Esophagus squamous epithelium (tissue), 5 donors: ENCODE results near the gene ALDH5A1. TPM values are rescaled to one million over a fixed set of nuclear protein-coding genes. Genes with fewer than 3 reads are reported as not detected.

ENCODE experiments used
- DNase-seq: peaks from one replicate; lab custom pipeline; 2025; lab: John Stamatoyannopoulos, UW
- H3K27ac ChIP-seq, 4 donors: fragments of 200-600 bp; sonication (generic); one replicate each; pipeline ENCODE4 v1.5.1; 2016 to 2019; ENCODE audit warnings: mild to moderate bottlenecking in 1 of 4
- H3K27me3 ChIP-seq, 4 donors: fragments of 200-600 bp; sonication (generic); 1 replicate in 3 of 4; 2 replicates in 1 of 4; pipeline versions ENCODE4 v1.5.1 to v1.6.0; 2017 to 2021; ENCODE audit warnings: antibody characterized with exemption in 1 of 4
- H3K36me3 ChIP-seq, 3 donors: fragments of 200-600 bp; sonication (generic); one replicate each; pipeline ENCODE4 v1.5.1; 2016 to 2019
- H3K4me1 ChIP-seq, 3 donors: fragments of 200-600 bp; sonication (generic); one replicate each; pipeline ENCODE4 v1.5.1; 2017 to 2019
- H3K4me3 ChIP-seq, 4 donors: fragments of 200-600 bp; sonication (generic); 1 replicate in 3 of 4; 2 replicates in 1 of 4; pipeline ENCODE4 v1.5.1; 2016 to 2019; ENCODE audit warnings: mild to moderate bottlenecking in 2 of 4, moderate library complexity in 1 of 4
- H3K9me3 ChIP-seq, 3 donors: fragments of 200-600 bp; sonication (generic); one replicate each; pipeline ENCODE4 v1.5.1; 2016 to 2019
- POLR2A ChIP-seq, 4 donors: fragments of 450-650 bp; IDR thresholded peaks; one replicate each; pipeline ENCODE4 v1.6.1; 2017; ENCODE audit warnings: antibody characterized with exemption in 4 of 4, mild to moderate bottlenecking in 4 of 4, moderate library complexity in 3 of 4
- WGBS, 2 donors: methylation state at CpG; one replicate each; pipeline ENCODE4 v1.1.5; 2018; 5-methylcytosine and 5-hydroxymethylcytosine counted together
- intact Hi-C: fragments of 100-400 bp; cut with DNase I; formaldehyde crosslinking; loops from one replicate; pipeline ENCODE4 v1.15.0; 2022
- total RNA-seq, 4 donors: library from RNA; depleted of rRNA; stranded (reverse); fragments of >200 nt; gene quantifications; one replicate each; pipeline ENCODE4 v1.1.0, GENCODE V29; 2016
- TF ChIP-seq, protein P1 (sequence below), 6 experiments: fragments of 450-650 bp in 4 of 6; fragments of 200-600 bp in 2 of 6; sonication (generic) in 2 of 6; IDR thresholded peaks; one replicate each; pipeline ENCODE4 v1.5.1; 2016 to 2019; ENCODE audit warnings: antibody characterized with exemption in 6 of 6, mild to moderate bottlenecking in 4 of 6, moderate library complexity in 4 of 6
- donor health status: DM: yes; HTN: yes; CAD: no.

Gene ALDH5A1
- total RNA-seq, 4 donors from 2014 or later, result 4.0 to 9.6 (median 6.0) TPM

DNA sequence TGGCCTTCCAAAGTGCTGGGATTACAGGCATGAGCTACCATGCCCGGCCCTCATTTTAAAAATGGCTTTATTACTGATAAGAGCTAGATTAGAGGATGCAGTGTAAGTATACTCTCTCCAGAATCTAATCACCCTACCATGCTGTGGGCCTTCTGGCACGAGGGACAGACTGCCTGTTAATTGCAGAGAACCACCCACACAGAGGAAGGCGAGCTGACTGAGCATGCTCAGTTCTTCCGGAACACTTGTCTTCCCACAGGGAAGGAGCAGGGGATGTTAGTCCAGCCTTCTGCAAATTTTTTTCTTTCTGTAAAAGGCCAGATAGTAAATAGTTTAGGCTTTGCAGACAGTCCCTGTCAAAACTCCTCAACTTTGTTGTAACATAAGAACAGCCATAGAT lies 48.9 kb downstream of the ALDH5A1 start:
- Histone ChIP-seq H3K27me3 (peaks cover 0 to 13% (median 0%) of the 10 kb centered on the region in 4 donors), H3K27ac (no peak overlapping the region), H3K4me1 (no peaks in the 10 kb centered on the region), H3K36me3 (no peaks in the 10 kb centered on the region), H3K4me3 (no peak overlapping the region), H3K9me3 (no peaks in the 10 kb centered on the region)
- intact Hi-C loops, result no loop called here
- TF ChIP-seq POLR2A (IDR thresholded peaks at IDR 0.05), result no peak
- TF ChIP-seq, protein P1, sequence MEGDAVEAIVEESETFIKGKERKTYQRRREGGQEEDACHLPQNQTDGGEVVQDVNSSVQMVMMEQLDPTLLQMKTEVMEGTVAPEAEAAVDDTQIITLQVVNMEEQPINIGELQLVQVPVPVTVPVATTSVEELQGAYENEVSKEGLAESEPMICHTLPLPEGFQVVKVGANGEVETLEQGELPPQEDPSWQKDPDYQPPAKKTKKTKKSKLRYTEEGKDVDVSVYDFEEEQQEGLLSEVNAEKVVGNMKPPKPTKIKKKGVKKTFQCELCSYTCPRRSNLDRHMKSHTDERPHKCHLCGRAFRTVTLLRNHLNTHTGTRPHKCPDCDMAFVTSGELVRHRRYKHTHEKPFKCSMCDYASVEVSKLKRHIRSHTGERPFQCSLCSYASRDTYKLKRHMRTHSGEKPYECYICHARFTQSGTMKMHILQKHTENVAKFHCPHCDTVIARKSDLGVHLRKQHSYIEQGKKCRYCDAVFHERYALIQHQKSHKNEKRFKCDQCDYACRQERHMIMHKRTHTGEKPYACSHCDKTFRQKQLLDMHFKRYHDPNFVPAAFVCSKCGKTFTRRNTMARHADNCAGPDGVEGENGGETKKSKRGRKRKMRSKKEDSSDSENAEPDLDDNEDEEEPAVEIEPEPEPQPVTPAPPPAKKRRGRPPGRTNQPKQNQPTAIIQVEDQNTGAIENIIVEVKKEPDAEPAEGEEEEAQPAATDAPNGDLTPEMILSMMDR (IDR thresholded peaks at IDR 0.05), result no peak
- 70 to 79% methylated on average over 3 to 4 of the region's 4 CpGs for WGBS, 2 donors
- DNase-seq, result no peak

DNA sequence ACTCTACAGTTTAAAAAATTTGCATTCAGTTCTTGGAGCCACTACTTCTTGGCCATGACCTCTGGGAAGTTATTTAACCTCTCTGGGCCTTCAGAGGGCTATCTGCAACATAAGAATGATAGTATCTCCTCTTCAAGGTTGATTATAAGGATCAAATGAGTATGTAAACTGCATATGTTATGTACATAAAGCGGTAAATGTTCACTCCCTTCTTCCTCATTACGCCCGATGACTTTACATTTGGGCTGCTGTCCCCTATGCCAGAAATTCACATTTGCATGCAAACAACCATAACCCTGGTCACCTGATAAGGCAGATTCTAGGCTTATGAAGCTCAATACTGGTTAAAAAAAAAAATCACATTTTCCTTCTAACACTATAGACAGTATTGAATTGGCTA lies 50.4 kb downstream of the ALDH5A1 start:
- 95 to 98% methylated on average over 3 of the region's 3 CpGs for WGBS, 2 donors
- H3K27me3 ChIP-seq, result peaks cover 0 to 13% (median 0%) of the 10 kb centered on the region in 4 donors
- no peaks in the 10 kb centered on the region for H3K9me3 ChIP-seq
- H3K4me3 ChIP-seq, result no peak overlapping the region
- no peak for DNase-seq
- intact Hi-C loops, result no loop called here
- H3K27ac ChIP-seq, result no peak overlapping the region
- TF ChIP-seq, protein P1 (IDR thresholded peaks at IDR 0.05), result no peak
- TF ChIP-seq POLR2A (IDR thresholded peaks at IDR 0.05), result no peak
- H3K4me1 ChIP-seq, result no peaks in the 10 kb centered on the region
- no peaks in the 10 kb centered on the region for H3K36me3 ChIP-seq

DNA sequence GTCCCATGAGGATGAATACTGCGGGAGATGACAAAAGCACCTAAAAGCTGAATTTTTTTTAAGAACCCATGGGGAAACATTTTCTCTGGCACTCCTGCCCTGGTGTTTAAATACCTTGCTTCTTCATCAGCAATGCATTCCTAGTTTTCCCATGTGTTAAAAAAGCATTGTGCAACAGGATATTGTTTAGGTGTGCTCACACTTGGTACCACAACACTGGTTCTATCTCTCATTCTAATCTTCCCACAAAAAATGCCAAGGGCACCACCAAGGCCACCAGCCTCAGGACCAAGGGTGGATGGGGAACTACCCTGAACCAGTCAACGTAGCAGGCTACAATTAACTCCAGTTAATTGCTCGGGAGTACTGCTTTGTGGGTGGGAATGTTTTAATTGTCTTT lies 50.9 kb downstream of the ALDH5A1 start:
- Histone ChIP-seq H3K4me1 (no peaks in the 10 kb centered on the region), H3K36me3 (no peaks in the 10 kb centered on the region), H3K27ac (no peak overlapping the region), H3K27me3 (peaks cover 0 to 13% (median 0%) of the 10 kb centered on the region in 4 donors), H3K9me3 (no peaks in the 10 kb centered on the region), H3K4me3 (no peak overlapping the region)
- WGBS, 2 donors, result 78 to 87% methylated on average over 3 of the region's 3 CpGs
- intact Hi-C loops, result no loop called here
- no peak for TF ChIP-seq POLR2A (IDR thresholded peaks at IDR 0.05)
- TF ChIP-seq, protein P1 (IDR thresholded peaks at IDR 0.05), result no peak
- DNase-seq, result no peak

DNA sequence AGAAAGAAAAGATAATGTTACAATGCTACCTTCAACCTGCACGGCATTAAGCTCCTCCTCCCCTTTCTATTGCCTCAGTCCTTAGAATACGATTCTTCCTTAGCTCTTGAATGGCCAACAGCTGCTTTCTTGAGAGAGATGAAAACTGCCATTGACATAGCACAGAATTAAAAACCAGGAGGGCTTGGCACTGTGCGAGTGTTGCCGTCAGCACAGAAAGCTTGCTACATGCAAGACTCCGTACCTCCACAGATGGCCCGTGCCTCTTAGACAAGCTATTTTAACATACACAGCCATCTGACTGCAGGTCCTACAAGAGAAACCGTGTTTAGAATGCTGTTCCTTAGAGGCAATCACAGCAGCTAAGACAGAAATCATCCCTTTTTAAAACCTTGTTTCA lies 51.7 kb downstream of the ALDH5A1 start:
- no peak overlapping the region for H3K4me3 ChIP-seq

DNA sequence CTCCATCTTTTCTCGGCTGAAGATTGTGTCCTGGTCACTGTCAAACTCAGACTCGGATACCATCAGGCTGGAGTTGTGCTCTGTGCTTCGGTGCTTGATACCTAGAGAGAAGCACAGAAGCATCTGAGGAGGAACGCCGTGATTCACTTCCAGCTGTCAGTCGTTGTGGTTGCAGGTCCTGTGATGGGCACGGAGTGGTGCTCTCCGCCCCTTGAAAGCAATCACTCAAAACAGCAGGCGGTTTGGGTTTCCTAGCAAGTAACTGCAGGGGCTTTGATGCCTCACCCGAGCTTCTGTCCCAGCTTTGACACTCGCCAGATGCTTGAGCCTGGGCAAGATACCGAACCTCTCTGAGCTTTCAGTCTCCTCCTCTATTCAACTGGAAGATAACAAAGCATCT lies 52.5 kb downstream of the ALDH5A1 start:
- H3K4me3 ChIP-seq, result no peak overlapping the region
- no peak for DNase-seq
- 27% methylated on average over 7 to 12 of the region's 12 CpGs for WGBS, 2 donors
- H3K9me3 ChIP-seq, result no peaks in the 10 kb centered on the region
- no peaks in the 10 kb centered on the region for H3K36me3 ChIP-seq
- H3K4me1 ChIP-seq, result no peaks in the 10 kb centered on the region
- TF ChIP-seq, protein P1 (IDR thresholded peaks at IDR 0.05), result no peak
- no peak for TF ChIP-seq POLR2A (IDR thresholded peaks at IDR 0.05)
- H3K27ac ChIP-seq, result no peak overlapping the region
- intact Hi-C loops, result no loop called here
- H3K27me3 ChIP-seq, result peaks cover 0 to 13% (median 0%) of the 10 kb centered on the region in 4 donors

More for the DNA sequence above, 51.7 kb downstream of the ALDH5A1 start:
- intact Hi-C loops, result no loop called here
- Histone ChIP-seq H3K27ac (no peak overlapping the region), H3K27me3 (peaks cover 0 to 13% (median 0%) of the 10 kb centered on the region in 4 donors), H3K9me3 (no peaks in the 10 kb centered on the region), H3K4me1 (no peaks in the 10 kb centered on the region), H3K36me3 (no peaks in the 10 kb centered on the region)
- WGBS, 2 donors, result 83% methylated on average over 7 of the region's 7 CpGs
- DNase-seq, result no peak
- TF ChIP-seq, protein P1 (IDR thresholded peaks at IDR 0.05), result no peak
- no peak for TF ChIP-seq POLR2A (IDR thresholded peaks at IDR 0.05)
